ENCODE data around the gene PDE6H. TPM values are rescaled to one million over a fixed set of nuclear protein-coding genes. Genes with fewer than 3 reads are reported as not detected.
A peak's percentile ranks its signal among the peaks of the same experiment; 100 is the strongest.

The PDE6H gene
- total and polyA plus RNA-seq, 2 of the 8 experiments (the other 6 are each of a cell fraction or from before 2014, with no cell fraction given): not detected

DNA sequence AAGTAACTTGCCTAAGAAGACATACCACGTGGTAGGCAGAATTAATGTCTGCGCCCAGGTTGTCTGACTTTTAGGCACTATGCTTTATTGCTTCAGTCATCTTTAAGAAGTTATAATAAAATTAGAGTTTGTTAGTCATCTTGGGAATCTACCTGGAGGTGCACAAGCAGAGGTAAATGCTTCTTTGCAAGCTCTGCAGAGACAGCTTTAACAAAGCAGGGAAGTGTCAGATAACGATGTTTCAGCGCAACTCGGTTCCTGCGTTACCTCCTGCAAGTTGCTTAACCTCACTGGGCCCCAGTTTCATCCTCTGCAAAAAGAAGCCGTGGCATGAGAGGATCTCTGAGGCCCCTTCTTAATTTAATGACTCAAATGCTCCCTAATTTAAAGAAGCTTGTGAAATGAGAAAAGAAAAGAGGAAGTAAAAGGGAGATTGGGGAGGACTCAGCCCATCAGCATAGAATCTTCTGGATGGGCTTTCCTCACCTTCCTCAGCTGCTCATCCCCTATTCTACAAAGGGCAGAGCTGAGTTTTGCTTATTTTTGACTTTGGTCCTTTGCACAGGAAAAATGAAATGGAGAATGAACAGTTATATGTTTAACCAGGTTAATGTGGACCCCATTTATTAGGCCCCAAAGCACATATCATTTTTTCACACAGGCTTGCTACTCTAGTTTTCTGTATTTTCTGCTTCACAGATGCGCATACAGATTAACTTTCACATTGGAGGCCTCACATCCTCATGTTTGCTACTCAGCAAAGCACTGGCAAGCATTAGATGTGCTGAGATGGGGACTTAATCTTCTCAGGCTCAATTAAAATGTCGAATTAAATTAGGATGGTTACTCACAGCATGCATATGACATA, 16.6 kb upstream of the PDE6H start:
- Histone ChIP-seq H3K56ac (replicated peaks; ENCODE audit: insufficient read length, low read depth, low read length) (no peak overlapping the region), H2BK5ac (ENCODE audit: low read depth, low read length) (no peak overlapping the region), H3K23me2 (ENCODE audit: low read depth, low read length) (no peaks in the 10 kb centered on the region), H3K9me3 (ENCODE audit: insufficient read depth in 2 of 2, low read depth in 1 of 2, low read length in 1 of 2) (no peaks in the 10 kb centered on the region), H2BK12ac (ENCODE audit: low read depth, low read length) (no peak overlapping the region; the same call in 1 of the 2 replicates), H3K4me3 (ENCODE audit: extremely low read depth in 1 of 4, insufficient read depth in 2 of 4, low read depth in 3 of 4, low read length in 4 of 4) (no peak overlapping the region), H3K27me3 (replicated peaks in 1 of 4; ENCODE audit: control insufficient read depth in 3 of 4, extremely low read depth in 1 of 4, insufficient read depth in 3 of 4, low read length in 3 of 4) (no peaks in the 10 kb centered on the region), H2AK5ac (ENCODE audit: low read depth, low read length) (no peak overlapping the region), H3K79me1 (ENCODE audit: low read depth, low read length) (no peaks in the 10 kb centered on the region), H3K9ac (replicated peaks in 1 of 4; ENCODE audit: extremely low read depth in 1 of 4, low read depth in 3 of 4, low read length in 3 of 4) (no peak overlapping the region), H3K23ac (ENCODE audit: insufficient read length) (no peak overlapping the region), H2BK20ac (ENCODE audit: low read length) (no peak overlapping the region), H3K4me2 (ENCODE audit: insufficient read depth in 1 of 2, low read depth in 2 of 2, low read length in 2 of 2) (no peak overlapping the region), H4K5ac (ENCODE audit: insufficient read length, low read depth, low read length) (no peak overlapping the region), H4K20me1 (replicated peaks in 1 of 2; ENCODE audit: control insufficient read depth in 1 of 2, insufficient read depth in 2 of 2, low read length in 2 of 2) (no peaks in the 10 kb centered on the region), H4K91ac (replicated peaks; ENCODE audit: insufficient read length, low read length) (no peak overlapping the region), H3K36me3 (ENCODE audit: control insufficient read depth in 2 of 4, insufficient read depth in 4 of 4, low read length in 3 of 4) (no peaks in the 10 kb centered on the region), H2AFZ (ENCODE audit: low read length) (0 out of 2 replicates have a peak overlapping the region, but pooled peaks have one; percentile 18), H2BK15ac (ENCODE audit: low read length) (no peak overlapping the region), H3K27ac (ENCODE audit: low read depth, low read length) (no peak overlapping the region), H4K8ac (ENCODE audit: extremely low read depth, insufficient read depth, low read length) (no peak overlapping the region), H2BK120ac (replicated peaks; ENCODE audit: low read depth, low read length) (no peak overlapping the region), H3K4ac (replicated peaks; ENCODE audit: insufficient read length, low read depth, low read length) (no peak overlapping the region), H3K79me2 (ENCODE audit: control insufficient read depth in 1 of 2, insufficient read depth in 2 of 2, low read length in 2 of 2) (no peaks in the 10 kb centered on the region), H3K14ac (ENCODE audit: insufficient read length) (no peak overlapping the region), H3K18ac (ENCODE audit: extremely low read depth, low read length) (no peak overlapping the region), H3K4me1 (replicated peaks in 1 of 4; ENCODE audit: control insufficient read depth in 3 of 4, insufficient read depth in 4 of 4, low read length in 3 of 4) (no peaks in the 10 kb centered on the region)
- no peak for FAIRE-seq
- ChIA-PET POLR2A (ENCODE audit: partially characterized antibody) (no interaction called here), CTCF (ENCODE audit: partially characterized antibody) (interaction anchor here (2.9 kb wide), 1 partner anchor 19 kb away, joined by 18 read pairs; the partner anchor contains the start of gene ERP27)
- no peak for DNase-seq (ENCODE audit: low read depth in 1 of 2, low spot score in 2 of 2)
- WGBS, 2 experiments (ENCODE audit: extremely low coverage in 1 of 2, insufficient coverage in 1 of 2, insufficient read length in 1 of 2, insufficient replicate concordance in 2 of 2, low coverage in 1 of 2, low lambda C conversion rate in 2 of 2, missing lambda C conversion rate in 1 of 2): 83% methylated on average over 9 of the region's 9 CpGs; no CpG with 5 or more reads in 1 of the 2 experiments
- TF ChIP-seq, protein P1, sequence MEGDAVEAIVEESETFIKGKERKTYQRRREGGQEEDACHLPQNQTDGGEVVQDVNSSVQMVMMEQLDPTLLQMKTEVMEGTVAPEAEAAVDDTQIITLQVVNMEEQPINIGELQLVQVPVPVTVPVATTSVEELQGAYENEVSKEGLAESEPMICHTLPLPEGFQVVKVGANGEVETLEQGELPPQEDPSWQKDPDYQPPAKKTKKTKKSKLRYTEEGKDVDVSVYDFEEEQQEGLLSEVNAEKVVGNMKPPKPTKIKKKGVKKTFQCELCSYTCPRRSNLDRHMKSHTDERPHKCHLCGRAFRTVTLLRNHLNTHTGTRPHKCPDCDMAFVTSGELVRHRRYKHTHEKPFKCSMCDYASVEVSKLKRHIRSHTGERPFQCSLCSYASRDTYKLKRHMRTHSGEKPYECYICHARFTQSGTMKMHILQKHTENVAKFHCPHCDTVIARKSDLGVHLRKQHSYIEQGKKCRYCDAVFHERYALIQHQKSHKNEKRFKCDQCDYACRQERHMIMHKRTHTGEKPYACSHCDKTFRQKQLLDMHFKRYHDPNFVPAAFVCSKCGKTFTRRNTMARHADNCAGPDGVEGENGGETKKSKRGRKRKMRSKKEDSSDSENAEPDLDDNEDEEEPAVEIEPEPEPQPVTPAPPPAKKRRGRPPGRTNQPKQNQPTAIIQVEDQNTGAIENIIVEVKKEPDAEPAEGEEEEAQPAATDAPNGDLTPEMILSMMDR (IDR thresholded peaks at IDR 0.05; ENCODE audit: control extremely low read depth in 1 of 3, insufficient read depth in 1 of 3, low read depth in 1 of 3, low read length in 3 of 3): no peak
- TF ChIP-seq NANOG (IDR thresholded peaks at IDR 0.05; ENCODE audit: insufficient read depth, low read depth, low read length, poor library complexity, severe bottlenecking): no peak
- TF ChIP-seq, protein P2, sequence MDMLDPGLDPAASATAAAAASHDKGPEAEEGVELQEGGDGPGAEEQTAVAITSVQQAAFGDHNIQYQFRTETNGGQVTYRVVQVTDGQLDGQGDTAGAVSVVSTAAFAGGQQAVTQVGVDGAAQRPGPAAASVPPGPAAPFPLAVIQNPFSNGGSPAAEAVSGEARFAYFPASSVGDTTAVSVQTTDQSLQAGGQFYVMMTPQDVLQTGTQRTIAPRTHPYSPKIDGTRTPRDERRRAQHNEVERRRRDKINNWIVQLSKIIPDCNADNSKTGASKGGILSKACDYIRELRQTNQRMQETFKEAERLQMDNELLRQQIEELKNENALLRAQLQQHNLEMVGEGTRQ (IDR thresholded peaks at IDR 0.05; ENCODE audit: low read length): no peak
- TF ChIP-seq HDAC6 (IDR thresholded peaks at IDR 0.05; ENCODE audit: low read depth, low read length): no peak
- TF ChIP-seq SIRT6 (IDR thresholded peaks at IDR 0.05; ENCODE audit: low read length): no peak
- TF ChIP-seq FOSL1 (IDR thresholded peaks at IDR 0.05; ENCODE audit: insufficient read depth, low read depth, low read length): no peak
- TF ChIP-seq, protein P3, sequence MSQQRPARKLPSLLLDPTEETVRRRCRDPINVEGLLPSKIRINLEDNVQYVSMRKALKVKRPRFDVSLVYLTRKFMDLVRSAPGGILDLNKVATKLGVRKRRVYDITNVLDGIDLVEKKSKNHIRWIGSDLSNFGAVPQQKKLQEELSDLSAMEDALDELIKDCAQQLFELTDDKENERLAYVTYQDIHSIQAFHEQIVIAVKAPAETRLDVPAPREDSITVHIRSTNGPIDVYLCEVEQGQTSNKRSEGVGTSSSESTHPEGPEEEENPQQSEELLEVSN (IDR thresholded peaks at IDR 0.05): no peak

Measured in H1 (cell line).